C4-2B (cell line): ENCODE results near the gene PCGF5.

Source experiments
- H3K27ac ChIP-seq: fragments of 450-650 bp; 2 replicates; pipeline ENCODE4 v1.5.1; 2017
- CTCF ChIP-seq: fragments of 450-650 bp; conservative IDR thresholded peaks from 2 replicates; pipeline ENCODE4 v1.5.1; 2017; ENCODE audit warnings: mild to moderate bottlenecking
- ZFX ChIP-seq: fragments of 450-650 bp; IDR thresholded peaks from 2 replicates; pipeline ENCODE4 v1.6.1; 2017

PCGF5 gene

GRCh38 chr10:91227576-91227975, 7.1 kb downstream of the PCGF5 start:
- TF ChIP-seq CTCF (no peak), ZFX (no peak)
- H3K27ac ChIP-seq, result no peak overlapping the region

- H3K27ac ChIP-seq, result no peak overlapping the region
- no peak for TF ChIP-seq CTCF
- TF ChIP-seq ZFX, result no peak
Measured at GRCh38 chr10:91229683-91230082, 9.2 kb downstream of the PCGF5 start.

- no peak overlapping the region for H3K27ac ChIP-seq
Measured at GRCh38 chr10:91238191-91238590, 17.7 kb downstream of the PCGF5 start.

GRCh38 chr10:91239789-91240188, 19.3 kb downstream of the PCGF5 start:
- TF ChIP-seq ZFX (no peak), CTCF (no peak)
- no peak overlapping the region for H3K27ac ChIP-seq

More at GRCh38 chr10:91238191-91238590, 17.7 kb downstream of the PCGF5 start:
- no peak for TF ChIP-seq ZFX
- TF ChIP-seq CTCF, result no peak

GRCh38 chr10:91242940-91243339, 22.5 kb downstream of the PCGF5 start:
- no peak overlapping the region for H3K27ac ChIP-seq
- TF ChIP-seq CTCF (no peak), ZFX (no peak)

- no peak overlapping the region for H3K27ac ChIP-seq
- TF ChIP-seq CTCF (no peak), ZFX (no peak)
Measured at GRCh38 chr10:91247360-91248111, 27.1 kb downstream of the PCGF5 start.

GRCh38 chr10:91249700-91250099, 29.2 kb downstream of the PCGF5 start:
- H3K27ac ChIP-seq, result no peak overlapping the region
- TF ChIP-seq ZFX (no peak), CTCF (no peak)
